MM.1S (cell line): Measurements from ENCODE around the gene TRAF3.

Experiments used
- DNase-seq: peaks from one replicate; pipeline ENCODE4 v3.0.0-alpha.2; 2015
- H2AFZ ChIP-seq: fragments of 300-600 bp; sonication (generic); 2 replicates; pipeline ENCODE4 v1.6.0; 2016; ENCODE audit warnings: antibody characterized with exemption, low read length
- H3F3A ChIP-seq: fragments of 300-600 bp; sonication (generic); 2 replicates; pipeline ENCODE4 v1.6.1; 2016; ENCODE audit warnings: mild to moderate bottlenecking, antibody characterized with exemption, low read length, moderate library complexity, mixed read lengths; ENCODE audit not compliant: insufficient read depth
- H3K27ac ChIP-seq: fragments of 300-600 bp; sonication (generic); 2 replicates; pipeline ENCODE4 v1.5.1; 2016; ENCODE audit warnings: mild to moderate bottlenecking, low read length
- H3K27me3 ChIP-seq: fragments of 300-600 bp; sonication (generic); replicated peaks from 2 replicates; pipeline ENCODE4 v1.6.0; 2016; ENCODE audit warnings: low read length; ENCODE audit not compliant: insufficient read depth
- H3K36me3 ChIP-seq: fragments of 300-600 bp; sonication (generic); replicated peaks from 2 replicates; pipeline ENCODE4 v1.6.1; 2016; ENCODE audit warnings: mild to moderate bottlenecking, low read length, mixed read lengths; ENCODE audit not compliant: insufficient read depth
- H3K4me1 ChIP-seq: fragments of 300-600 bp; sonication (generic); 2 replicates; pipeline ENCODE4 v1.6.1; 2016; ENCODE audit warnings: low read length, mixed read lengths
- H3K4me2 ChIP-seq: fragments of 300-600 bp; sonication (generic); 2 replicates; pipeline ENCODE4 v1.6.0; 2016; ENCODE audit warnings: low read depth, low read length
- H3K4me3 ChIP-seq: fragments of 300-600 bp; sonication (generic); 2 replicates; pipeline ENCODE4 v1.5.1; 2016; ENCODE audit warnings: low read length, mixed read lengths
- H3K79me2 ChIP-seq: fragments of 300-600 bp; sonication (generic); 2 replicates; pipeline ENCODE4 v1.6.1; 2016; ENCODE audit warnings: mixed run types, low read length, mixed read lengths
- H3K9ac ChIP-seq: fragments of 300-600 bp; sonication (generic); 2 replicates; pipeline ENCODE4 v1.6.1; 2016; ENCODE audit warnings: low read length, mixed read lengths
- H3K9me2 ChIP-seq: fragments of 300-600 bp; sonication (generic); replicated peaks from 2 replicates; pipeline ENCODE4 v1.6.1; 2016; ENCODE audit warnings: mild to moderate bottlenecking, low read length, mixed read lengths; ENCODE audit not compliant: insufficient read depth
- H3K9me3 ChIP-seq: fragments of 300-600 bp; sonication (generic); replicated peaks from 2 replicates; pipeline ENCODE4 v1.6.1; 2016; ENCODE audit warnings: mild to moderate bottlenecking, low read length, mixed read lengths; ENCODE audit not compliant: insufficient read depth
- H4K20me1 ChIP-seq: fragments of 300-600 bp; sonication (generic); 2 replicates; pipeline ENCODE4 v1.6.1; 2016; ENCODE audit warnings: mild to moderate bottlenecking, low read length, moderate library complexity, mixed read lengths; ENCODE audit not compliant: insufficient read depth
- EZH2 ChIP-seq: fragments of 300-600 bp; sonication (generic); optimal IDR thresholded peaks from 2 replicates; pipeline ENCODE3; 2017; ENCODE audit warnings: low read depth, mild to moderate bottlenecking, antibody characterized with exemption, low read length, mixed read lengths
- EZH2phosphoT487 ChIP-seq: fragments of 300-600 bp; sonication (generic); IDR thresholded peaks from 2 replicates; pipeline ENCODE4 v1.6.1; 2018; ENCODE audit warnings: antibody characterized with exemption, low read length
- TF ChIP-seq, protein P1 (sequence below): fragments of 300-600 bp; sonication (generic); IDR thresholded peaks from 2 replicates; pipeline ENCODE4 v1.5.1; 2016; ENCODE audit warnings: antibody characterized with exemption, low read length, mixed read lengths

Gene TRAF3

DNA sequence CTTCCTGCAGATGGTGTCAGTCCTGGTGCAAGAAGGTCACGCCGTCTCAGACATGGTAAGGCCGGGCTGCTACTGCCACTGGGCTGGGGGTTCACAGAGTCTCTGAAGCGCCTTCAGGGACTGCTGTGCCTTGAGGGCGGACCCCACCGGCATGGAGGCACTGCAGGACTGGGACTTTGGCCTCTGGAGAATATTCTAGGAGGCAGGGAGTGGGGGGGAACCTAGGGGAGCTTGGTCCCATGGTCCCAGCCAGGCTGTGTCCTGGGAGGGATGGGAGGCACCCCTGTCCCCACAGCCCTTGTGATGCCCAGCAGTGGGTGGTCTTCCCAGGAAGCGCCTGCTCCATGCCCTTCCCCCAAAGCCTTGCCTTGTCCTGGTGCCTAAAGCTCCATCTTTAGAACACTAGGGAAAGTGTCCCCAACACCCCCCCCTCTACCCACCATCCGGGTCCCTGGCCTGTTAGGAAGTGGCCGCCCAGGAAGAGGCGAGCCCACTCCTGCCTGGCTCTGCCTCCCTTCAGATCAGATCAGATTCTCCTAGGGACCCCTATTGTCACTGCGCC is 146.8 kb downstream of the TRAF3 start:
- DNase-seq = no peak
- no peaks in the 10 kb centered on the region for H3K79me2 ChIP-seq
- no peaks in the 10 kb centered on the region; the same call in 1 of the 2 replicates for H3K27me3 ChIP-seq
- H3K9ac ChIP-seq = no peak overlapping the region
- no peaks in the 10 kb centered on the region for H3K36me3 ChIP-seq
- no peaks in the 10 kb centered on the region for H3K4me1 ChIP-seq
- no peaks in the 10 kb centered on the region for H3K9me3 ChIP-seq
- no peaks in the 10 kb centered on the region for H4K20me1 ChIP-seq
- no peak for TF ChIP-seq EZH2phosphoT487
- TF ChIP-seq, protein P1, sequence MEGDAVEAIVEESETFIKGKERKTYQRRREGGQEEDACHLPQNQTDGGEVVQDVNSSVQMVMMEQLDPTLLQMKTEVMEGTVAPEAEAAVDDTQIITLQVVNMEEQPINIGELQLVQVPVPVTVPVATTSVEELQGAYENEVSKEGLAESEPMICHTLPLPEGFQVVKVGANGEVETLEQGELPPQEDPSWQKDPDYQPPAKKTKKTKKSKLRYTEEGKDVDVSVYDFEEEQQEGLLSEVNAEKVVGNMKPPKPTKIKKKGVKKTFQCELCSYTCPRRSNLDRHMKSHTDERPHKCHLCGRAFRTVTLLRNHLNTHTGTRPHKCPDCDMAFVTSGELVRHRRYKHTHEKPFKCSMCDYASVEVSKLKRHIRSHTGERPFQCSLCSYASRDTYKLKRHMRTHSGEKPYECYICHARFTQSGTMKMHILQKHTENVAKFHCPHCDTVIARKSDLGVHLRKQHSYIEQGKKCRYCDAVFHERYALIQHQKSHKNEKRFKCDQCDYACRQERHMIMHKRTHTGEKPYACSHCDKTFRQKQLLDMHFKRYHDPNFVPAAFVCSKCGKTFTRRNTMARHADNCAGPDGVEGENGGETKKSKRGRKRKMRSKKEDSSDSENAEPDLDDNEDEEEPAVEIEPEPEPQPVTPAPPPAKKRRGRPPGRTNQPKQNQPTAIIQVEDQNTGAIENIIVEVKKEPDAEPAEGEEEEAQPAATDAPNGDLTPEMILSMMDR = no peak
- no peak for TF ChIP-seq EZH2
- H3K27ac ChIP-seq = no peak overlapping the region
- no peak overlapping the region for H3K4me3 ChIP-seq
- no peak overlapping the region for H2AFZ ChIP-seq
- no peak overlapping the region for H3K4me2 ChIP-seq
- no peaks in the 10 kb centered on the region for H3F3A ChIP-seq
- no peaks in the 10 kb centered on the region for H3K9me2 ChIP-seq

DNA sequence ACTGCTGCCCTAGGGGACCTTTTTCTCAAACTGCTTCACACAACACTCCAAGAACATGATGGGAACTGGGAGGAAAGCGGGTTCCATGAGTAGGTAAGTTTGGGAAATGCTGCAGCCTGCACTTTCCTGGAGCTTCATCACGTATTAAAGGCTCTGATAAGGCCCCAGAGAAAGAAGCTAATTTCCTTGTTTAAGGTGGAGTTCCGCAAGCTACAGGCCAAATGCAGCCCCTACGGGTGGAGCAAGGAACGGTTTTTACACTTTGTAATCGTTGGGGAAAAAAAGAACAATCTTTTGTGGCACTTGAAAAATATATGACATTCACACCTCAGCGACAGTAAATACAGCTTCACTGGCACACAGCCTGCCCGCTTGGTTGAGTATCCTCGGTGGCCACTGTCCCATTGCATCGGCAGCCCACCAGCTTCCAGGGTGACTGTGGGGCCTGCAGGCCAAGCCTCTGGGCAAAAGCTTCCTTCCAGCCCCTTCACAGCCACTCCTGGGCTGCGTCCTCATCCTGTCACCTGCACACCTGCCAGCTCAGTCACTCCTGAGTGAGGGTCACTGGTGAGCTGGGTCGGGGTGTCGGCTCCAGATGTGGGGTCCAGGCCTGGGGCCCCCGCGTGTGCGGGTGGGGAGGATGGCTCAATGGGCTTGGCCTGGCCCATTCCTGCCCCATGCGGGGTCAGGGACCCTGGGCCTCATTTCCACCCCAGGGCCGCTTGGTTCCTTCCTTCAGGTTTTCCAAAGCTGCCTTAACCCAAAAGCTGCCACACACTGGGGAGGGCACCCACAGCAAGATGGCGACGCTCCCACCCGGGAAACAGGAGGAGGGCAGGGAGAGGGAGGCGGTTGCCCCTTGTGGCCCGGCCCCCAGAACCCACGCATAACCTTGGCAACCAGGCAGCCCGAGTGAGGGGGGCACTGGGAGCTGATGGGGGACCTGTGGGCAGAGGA is 147.7 kb downstream of the TRAF3 start:
- Histone ChIP-seq H3K27me3 (no peaks in the 10 kb centered on the region; the same call in 1 of the 2 replicates), H3K4me1 (no peaks in the 10 kb centered on the region), H3K36me3 (no peaks in the 10 kb centered on the region), H4K20me1 (no peaks in the 10 kb centered on the region), H3K79me2 (no peaks in the 10 kb centered on the region), H3K27ac (no peak overlapping the region), H2AFZ (no peak overlapping the region), H3K4me2 (no peak overlapping the region), H3F3A (no peaks in the 10 kb centered on the region), H3K9me2 (no peaks in the 10 kb centered on the region), H3K4me3 (no peak overlapping the region), H3K9me3 (no peaks in the 10 kb centered on the region), H3K9ac (no peak overlapping the region)
- no peak for DNase-seq
- TF ChIP-seq, protein P1 = no peak
- TF ChIP-seq EZH2phosphoT487 (no peak), EZH2 (no peak)

DNA sequence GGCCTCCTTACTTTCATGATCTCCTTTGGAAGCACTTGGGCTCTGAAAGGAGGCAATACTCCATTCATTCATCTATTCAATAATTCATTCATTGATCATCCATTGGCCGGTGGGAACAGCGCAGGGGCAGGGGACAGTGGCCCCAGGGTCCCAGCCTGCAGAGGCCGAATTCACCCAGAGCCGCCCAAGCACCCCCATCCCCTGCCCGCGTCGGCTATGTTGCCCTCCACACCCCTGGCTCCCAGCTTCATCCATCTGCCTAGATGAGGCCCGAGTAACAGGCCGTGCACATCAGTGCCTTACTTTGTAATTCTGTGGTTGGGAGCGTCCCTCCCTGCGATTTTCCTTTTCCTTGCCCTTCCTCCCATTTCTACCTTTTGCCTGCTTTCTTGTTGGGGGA is 148.4 kb downstream of the TRAF3 start:
- Histone ChIP-seq H3K4me2 (no peak overlapping the region), H3F3A (no peaks in the 10 kb centered on the region), H3K9me3 (no peaks in the 10 kb centered on the region), H3K27ac (no peak overlapping the region), H3K9ac (no peak overlapping the region), H2AFZ (no peak overlapping the region), H3K79me2 (no peaks in the 10 kb centered on the region), H3K9me2 (no peaks in the 10 kb centered on the region), H3K4me3 (no peak overlapping the region), H3K36me3 (no peaks in the 10 kb centered on the region), H3K27me3 (no peaks in the 10 kb centered on the region; the same call in 1 of the 2 replicates), H3K4me1 (no peaks in the 10 kb centered on the region), H4K20me1 (no peaks in the 10 kb centered on the region)
- no peak for DNase-seq
- no peak for TF ChIP-seq EZH2phosphoT487
- TF ChIP-seq, protein P1 = no peak
- TF ChIP-seq EZH2 = no peak
